SKM-1 (cell line): ENCODE results near the gene RBMS3.
"Not testable (repeated sequence)": the region's sequence is repeated elsewhere in the genome, so short reads cannot be mapped to it uniquely, and the experiment has no call there.

Experiments used
- DNase-seq: peaks from one replicate; lab custom pipeline; 2025; ENCODE audit not compliant: unreplicated experiment; lab: John Stamatoyannopoulos, UW

RBMS3 gene

GRCh38 chr3:29473481-29474170 lies 192.8 kb downstream of the RBMS3 start:
- DNase-seq = not testable (repeated sequence)

- no peak for DNase-seq
Measured at GRCh38 chr3:29475305-29475840, 194.5 kb downstream of the RBMS3 start.

- DNase-seq = no peak
Measured at GRCh38 chr3:29475854-29476253, 195.0 kb downstream of the RBMS3 start.

GRCh38 chr3:29478611-29479010 lies 197.7 kb downstream of the RBMS3 start:
- no peak for DNase-seq

- DNase-seq = no peak
Measured at GRCh38 chr3:29481249-29481648, 200.4 kb downstream of the RBMS3 start.

GRCh38 chr3:29481969-29482767 lies 201.3 kb downstream of the RBMS3 start:
- no peak for DNase-seq

GRCh38 chr3:29484633-29485032 lies 203.8 kb downstream of the RBMS3 start:
- no peak for DNase-seq

GRCh38 chr3:29486096-29486495 lies 205.2 kb downstream of the RBMS3 start:
- DNase-seq = no peak

- DNase-seq = no peak
Measured at GRCh38 chr3:29486917-29487316, 206.0 kb downstream of the RBMS3 start.

- no peak for DNase-seq
Measured at GRCh38 chr3:29488922-29489321, 208.1 kb downstream of the RBMS3 start.

- no peak for DNase-seq
Measured at GRCh38 chr3:29493109-29493508, 212.2 kb downstream of the RBMS3 start.

- no peak for DNase-seq
Measured at GRCh38 chr3:29494305-29495036, 213.6 kb downstream of the RBMS3 start.

GRCh38 chr3:29497282-29497681 lies 216.4 kb downstream of the RBMS3 start:
- DNase-seq = no peak

GRCh38 chr3:29502771-29503170 lies 221.9 kb downstream of the RBMS3 start:
- no peak for DNase-seq

GRCh38 chr3:29503314-29503713 lies 222.4 kb downstream of the RBMS3 start:
- no peak for DNase-seq

- DNase-seq = no peak
Measured at GRCh38 chr3:29503958-29504357, 223.1 kb downstream of the RBMS3 start.

- DNase-seq = no peak
Measured at GRCh38 chr3:29506502-29506901, 225.6 kb downstream of the RBMS3 start.

GRCh38 chr3:29511701-29512100 lies 230.8 kb downstream of the RBMS3 start:
- DNase-seq = no peak

GRCh38 chr3:29512641-29513040 lies 231.8 kb downstream of the RBMS3 start:
- DNase-seq = no peak

GRCh38 chr3:29513236-29513635 lies 232.4 kb downstream of the RBMS3 start:
- no peak for DNase-seq

GRCh38 chr3:29514170-29514569 lies 233.3 kb downstream of the RBMS3 start:
- DNase-seq = peak; percentile 21

GRCh38 chr3:29514912-29515311 lies 234.0 kb downstream of the RBMS3 start:
- peak; percentile 33 for DNase-seq
